AG10803 (cell line): ENCODE data around the gene APCDD1.

Experiments
- DNase-seq: peaks from one replicate; pipeline ENCODE4 v3.0.0; 2010; ENCODE audit warnings: low read depth
- H3K4me3 ChIP-seq: 2 replicates; pipeline ENCODE4 v1.5.1; 2011; ENCODE audit warnings: mild to moderate bottlenecking, low read length, control low read depth
- TF ChIP-seq, protein P1 (sequence below): conservative IDR thresholded peaks from 2 replicates; pipeline ENCODE4 v1.5.1; 2011; ENCODE audit warnings: mild to moderate bottlenecking, low read length, control low read depth, inconsistent platforms

The APCDD1 gene

DNA sequence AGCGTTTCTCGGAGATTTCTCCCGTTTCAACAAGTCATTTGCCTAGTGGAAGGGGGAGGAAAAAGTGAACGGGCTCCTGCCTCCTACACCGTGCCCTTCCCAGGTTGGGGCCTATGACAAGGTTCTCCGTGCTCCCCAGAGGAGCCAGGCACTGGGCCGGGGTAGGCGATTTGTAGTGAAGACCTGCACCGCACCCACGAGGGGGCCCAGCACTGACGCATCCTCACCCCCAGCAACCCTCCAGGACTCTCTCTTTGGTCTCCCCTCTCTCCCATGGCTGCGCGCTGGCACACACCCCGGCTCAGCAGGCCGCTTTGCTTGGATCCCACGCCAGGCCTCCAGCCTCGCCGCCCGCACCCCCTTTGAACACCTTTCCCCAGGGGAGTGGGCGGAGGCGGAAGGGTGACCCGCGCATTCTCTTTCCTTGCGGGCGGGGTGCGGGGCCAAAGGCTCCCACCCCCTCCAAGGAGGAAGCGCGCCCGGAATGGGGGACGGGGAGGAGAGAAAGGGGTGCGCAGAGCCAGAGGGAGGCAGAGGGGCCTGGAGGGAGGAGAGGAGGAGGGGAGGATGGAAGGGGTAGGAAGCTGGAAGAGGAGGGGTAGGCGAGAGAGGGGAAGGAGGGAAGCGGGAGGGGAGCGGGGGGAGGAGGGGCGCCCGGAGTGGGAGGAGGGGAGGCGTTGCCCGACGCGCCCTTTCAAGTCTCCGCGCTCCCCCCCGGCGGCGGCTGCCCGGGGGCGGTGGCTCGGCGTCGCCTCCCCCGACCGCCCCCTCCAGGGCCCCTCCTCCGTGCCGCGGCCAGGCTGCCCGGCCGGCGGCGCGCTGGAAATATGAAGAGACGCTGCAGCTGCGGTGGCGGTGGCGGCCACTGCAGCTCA is at the start of gene APCDD1:
Gene APCDD1, plus strand, starts transcription at position 830 of the 875 bp plus-strand sequence. CDS start 347 bp downstream, outside the sequence.
- TF ChIP-seq, protein P1, sequence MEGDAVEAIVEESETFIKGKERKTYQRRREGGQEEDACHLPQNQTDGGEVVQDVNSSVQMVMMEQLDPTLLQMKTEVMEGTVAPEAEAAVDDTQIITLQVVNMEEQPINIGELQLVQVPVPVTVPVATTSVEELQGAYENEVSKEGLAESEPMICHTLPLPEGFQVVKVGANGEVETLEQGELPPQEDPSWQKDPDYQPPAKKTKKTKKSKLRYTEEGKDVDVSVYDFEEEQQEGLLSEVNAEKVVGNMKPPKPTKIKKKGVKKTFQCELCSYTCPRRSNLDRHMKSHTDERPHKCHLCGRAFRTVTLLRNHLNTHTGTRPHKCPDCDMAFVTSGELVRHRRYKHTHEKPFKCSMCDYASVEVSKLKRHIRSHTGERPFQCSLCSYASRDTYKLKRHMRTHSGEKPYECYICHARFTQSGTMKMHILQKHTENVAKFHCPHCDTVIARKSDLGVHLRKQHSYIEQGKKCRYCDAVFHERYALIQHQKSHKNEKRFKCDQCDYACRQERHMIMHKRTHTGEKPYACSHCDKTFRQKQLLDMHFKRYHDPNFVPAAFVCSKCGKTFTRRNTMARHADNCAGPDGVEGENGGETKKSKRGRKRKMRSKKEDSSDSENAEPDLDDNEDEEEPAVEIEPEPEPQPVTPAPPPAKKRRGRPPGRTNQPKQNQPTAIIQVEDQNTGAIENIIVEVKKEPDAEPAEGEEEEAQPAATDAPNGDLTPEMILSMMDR = no peak
- H3K4me3 ChIP-seq = peak within 1 kb of the TSS; percentile 58

DNA sequence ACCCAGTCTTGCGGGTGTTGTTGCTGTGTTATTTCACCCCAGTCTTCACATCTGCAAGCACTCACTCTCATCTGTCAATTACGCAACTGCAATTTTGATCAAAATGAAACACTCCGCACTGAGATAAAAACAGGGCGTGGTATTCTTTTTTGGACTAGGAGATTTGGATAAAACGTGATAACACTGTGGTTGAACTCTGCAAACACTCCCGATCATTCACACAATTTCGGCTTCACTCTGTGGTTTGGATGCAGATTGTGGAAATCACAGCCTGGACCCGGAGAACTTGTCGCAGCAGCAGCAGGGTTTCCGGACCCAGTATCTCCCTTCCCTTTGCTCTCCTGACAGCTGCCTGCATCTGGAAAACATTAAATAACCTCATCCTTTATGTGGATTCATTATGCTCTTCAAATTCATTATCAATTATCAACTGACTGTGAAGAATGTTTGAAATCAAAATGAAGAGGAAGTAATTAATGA is 49.4 kb upstream of the APCDD1 start:
- TF ChIP-seq, protein P1 = no peak
- peak overlapping the region; percentile 26 for H3K4me3 ChIP-seq
- no peak for DNase-seq

More for the DNA sequence above, at the start of gene APCDD1:
- no peak for DNase-seq

DNA sequence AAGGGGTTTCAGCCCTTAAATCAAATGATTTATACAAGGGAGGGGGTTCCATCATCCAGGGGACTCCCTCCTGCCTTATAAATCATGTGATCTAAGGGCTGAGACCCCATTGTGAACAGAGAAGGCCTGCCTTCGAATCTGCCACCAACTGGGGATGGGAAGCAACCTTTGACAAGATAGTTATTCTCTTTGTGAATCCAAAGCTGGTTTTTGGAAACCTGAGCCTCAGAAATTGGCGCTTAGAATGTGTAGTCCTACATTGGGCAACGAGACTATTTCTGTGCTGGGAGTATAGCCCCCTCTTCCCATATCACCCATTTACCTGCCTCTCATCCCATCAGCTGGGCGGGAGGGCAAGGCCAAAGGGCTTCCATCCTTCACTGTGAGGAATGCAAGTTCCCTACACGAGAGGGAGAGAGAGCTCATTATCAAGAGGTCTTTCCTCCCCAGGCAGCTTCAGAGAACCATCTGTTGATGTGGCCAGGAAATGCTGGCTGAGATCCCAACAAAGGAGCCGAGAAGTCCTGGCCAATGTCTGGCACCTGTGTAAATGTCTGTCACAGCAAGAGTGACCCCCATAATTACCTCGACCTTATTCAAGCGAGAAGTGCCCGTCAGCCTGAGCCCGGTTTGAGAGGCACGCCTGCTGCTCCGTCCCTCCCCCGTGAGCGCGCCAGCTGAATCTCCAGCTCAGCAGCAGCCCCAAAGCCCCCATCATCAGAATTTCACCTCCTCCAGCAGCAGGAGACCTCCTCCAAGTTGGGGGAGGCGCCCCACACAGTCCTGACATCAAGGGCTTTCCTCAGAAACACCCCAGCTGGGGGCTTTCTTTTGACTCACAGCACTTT is 48.4 kb upstream of the APCDD1 start:
- DNase-seq = no peak
- TF ChIP-seq, protein P1 = no peak
- no peak overlapping the region for H3K4me3 ChIP-seq

DNA sequence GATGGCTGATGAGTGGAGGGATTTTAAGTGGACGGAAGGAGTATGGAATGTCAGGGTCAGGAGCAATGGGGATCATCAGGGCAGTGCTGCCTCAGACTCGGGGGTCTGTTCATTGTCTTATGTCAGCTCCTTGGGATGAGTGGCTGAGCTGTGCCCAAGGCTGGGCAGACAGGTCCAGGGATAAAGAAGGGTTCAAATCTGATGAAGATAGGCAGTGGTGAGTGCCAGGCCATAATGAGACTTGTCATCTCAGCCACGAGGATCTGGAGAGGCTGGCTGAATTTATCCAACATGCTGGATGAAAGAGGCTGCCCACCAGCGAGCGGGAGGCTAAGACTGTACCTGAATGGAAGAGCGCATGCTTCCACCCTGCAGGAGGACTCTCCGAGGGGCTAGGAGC is 46.3 kb upstream of the APCDD1 start:
- DNase-seq = no peak
- no peak overlapping the region for H3K4me3 ChIP-seq
- TF ChIP-seq, protein P1 = no peak

DNA sequence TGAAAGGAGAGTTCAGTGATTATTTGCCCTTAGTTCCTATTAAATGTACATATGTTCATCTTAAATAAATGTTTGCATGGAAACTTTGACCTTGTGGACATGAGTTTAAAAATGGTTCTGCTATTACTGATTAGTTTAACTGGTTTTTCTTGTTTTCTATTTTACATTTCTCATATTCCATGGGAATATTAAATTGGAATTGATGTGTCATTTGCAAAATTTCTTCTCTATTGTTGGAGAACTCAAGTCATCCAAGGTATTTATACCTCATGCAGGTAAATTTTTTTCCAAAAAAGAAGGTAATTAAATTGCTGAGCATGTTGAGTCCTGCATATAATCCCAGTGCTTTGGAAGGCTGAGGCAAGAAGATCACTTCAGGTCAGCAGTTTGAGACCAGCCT is 45.4 kb upstream of the APCDD1 start:
- H3K4me3 ChIP-seq = no peak overlapping the region
- no peak for DNase-seq
- TF ChIP-seq, protein P1 = no peak

DNA sequence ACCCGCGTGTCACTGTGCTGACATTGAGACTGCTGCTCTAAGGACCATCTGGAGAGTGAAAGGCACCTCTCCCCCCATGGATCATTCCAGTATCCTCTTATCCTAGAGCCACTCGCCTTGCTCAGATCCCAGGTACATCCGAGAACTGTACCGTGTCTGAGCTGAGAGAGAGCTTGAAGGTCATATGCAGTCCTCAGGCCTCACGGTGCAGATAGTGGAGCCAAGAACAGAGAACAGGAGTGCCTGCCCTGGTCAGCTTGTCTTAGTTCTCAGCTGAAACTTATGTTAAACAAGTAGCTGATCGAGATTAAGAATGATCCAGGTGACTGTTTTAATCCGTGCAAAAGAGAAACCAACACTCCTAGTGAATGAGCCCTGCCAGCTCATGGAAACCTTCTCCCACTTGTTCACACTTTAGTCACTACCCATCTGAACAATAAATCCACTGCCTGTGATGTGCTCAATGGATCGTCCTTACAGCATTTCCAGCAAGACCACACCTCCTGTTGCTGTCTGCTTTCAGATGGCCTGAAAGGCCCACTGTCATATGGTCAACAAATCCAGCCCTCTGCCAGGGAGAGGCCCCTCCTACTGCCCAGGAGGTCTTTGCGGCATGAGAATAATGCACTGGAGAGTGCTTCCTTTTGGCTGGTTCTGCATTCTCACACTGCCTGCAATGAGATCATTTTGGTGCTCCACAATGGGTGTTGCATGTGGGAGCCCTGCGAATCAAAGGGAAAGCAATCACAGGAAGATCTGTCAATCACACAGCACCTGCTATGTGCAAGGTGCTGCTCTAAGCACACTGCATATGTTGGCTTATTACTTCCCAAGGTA is 43.7 kb upstream of the APCDD1 start:
- TF ChIP-seq, protein P1 = no peak
- DNase-seq = peak; percentile 42
- H3K4me3 ChIP-seq = no peak overlapping the region
